ENCODE results near the gene VEPH1.

VEPH1 gene

DNA sequence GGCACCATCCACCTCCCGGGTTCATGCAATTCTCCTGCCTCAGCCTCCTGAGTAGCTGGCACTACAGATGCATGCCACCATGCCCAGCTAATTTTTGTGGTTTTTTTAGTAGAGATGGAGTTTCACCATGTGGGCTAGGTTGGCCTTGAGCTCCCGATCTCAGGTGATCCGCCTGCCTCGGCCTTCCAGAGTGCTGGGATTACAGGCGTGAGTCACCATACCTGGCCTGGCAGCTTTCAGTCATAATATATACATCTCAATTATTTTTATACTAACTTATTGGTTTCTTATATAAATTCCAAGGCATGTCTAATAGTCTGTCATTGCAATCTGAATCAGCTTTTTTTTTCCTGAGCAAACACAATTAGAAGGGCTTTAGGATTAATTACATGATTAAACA, 269.3 kb downstream of the VEPH1 start:
- no peaks in the 10 kb centered on the region for H3K27me3 Mint-ChIP-seq (ENCODE audit: low read depth)
- TF ChIP-seq, protein P1, sequence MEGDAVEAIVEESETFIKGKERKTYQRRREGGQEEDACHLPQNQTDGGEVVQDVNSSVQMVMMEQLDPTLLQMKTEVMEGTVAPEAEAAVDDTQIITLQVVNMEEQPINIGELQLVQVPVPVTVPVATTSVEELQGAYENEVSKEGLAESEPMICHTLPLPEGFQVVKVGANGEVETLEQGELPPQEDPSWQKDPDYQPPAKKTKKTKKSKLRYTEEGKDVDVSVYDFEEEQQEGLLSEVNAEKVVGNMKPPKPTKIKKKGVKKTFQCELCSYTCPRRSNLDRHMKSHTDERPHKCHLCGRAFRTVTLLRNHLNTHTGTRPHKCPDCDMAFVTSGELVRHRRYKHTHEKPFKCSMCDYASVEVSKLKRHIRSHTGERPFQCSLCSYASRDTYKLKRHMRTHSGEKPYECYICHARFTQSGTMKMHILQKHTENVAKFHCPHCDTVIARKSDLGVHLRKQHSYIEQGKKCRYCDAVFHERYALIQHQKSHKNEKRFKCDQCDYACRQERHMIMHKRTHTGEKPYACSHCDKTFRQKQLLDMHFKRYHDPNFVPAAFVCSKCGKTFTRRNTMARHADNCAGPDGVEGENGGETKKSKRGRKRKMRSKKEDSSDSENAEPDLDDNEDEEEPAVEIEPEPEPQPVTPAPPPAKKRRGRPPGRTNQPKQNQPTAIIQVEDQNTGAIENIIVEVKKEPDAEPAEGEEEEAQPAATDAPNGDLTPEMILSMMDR (IDR thresholded peaks at IDR 0.05; ENCODE audit: unreplicated experiment in 3 of 3), result no peak
- H3K4me3 Mint-ChIP-seq, result no peak overlapping the region
- H3K36me3 Mint-ChIP-seq (ENCODE audit: low read depth), result no peaks in the 10 kb centered on the region
- H3K27ac Mint-ChIP-seq, result no peak overlapping the region
- no peaks in the 10 kb centered on the region for H3K9me3 Mint-ChIP-seq
- no peaks in the 10 kb centered on the region for H3K4me1 Mint-ChIP-seq

DNA sequence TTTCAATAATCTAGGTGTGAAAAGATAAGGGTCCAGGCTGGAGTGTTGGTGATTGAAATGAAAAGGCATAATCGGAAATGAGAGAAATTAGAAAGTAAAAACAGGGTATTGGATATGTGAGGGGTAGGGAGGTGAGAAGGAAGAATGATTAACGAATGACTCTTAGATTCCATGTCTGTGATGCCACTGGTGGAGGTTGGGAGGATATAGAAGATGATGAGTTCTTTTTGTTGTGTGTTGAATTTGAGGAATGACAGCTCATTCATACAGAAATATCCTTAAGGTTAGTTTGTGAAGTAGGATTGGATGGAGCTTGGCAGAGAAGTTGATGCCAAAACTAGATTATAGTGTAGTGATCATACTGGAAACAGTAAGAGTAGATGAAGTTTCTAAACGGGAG, 271.1 kb downstream of the VEPH1 start:
- TF ChIP-seq, protein P1 (IDR thresholded peaks at IDR 0.05; ENCODE audit: unreplicated experiment in 3 of 3), result no peak
- no peaks in the 10 kb centered on the region for H3K9me3 Mint-ChIP-seq
- H3K27ac Mint-ChIP-seq, result no peak overlapping the region
- no peaks in the 10 kb centered on the region for H3K36me3 Mint-ChIP-seq (ENCODE audit: low read depth)
- no peak overlapping the region for H3K4me3 Mint-ChIP-seq
- H3K27me3 Mint-ChIP-seq (ENCODE audit: low read depth), result no peaks in the 10 kb centered on the region
- H3K4me1 Mint-ChIP-seq, result no peaks in the 10 kb centered on the region

DNA sequence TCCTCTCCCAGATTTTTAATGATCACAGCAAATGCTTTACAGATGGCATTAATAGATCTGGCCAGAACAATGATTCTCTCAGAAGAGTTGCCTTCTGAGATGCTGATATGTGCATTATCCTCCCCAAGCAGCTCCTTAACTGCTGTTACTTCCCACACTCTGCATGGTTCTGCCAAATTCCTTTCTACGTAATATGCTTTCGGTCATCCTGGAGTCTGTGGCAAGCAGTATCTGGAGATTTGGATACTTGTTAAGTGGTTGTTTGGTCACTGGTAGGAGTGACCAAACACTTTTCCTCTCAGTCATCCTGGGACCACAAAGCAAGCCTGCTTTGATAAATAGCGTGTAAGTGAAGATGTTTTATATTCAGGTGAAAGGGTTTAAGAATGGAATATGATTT, 272.1 kb downstream of the VEPH1 start:
- TF ChIP-seq, protein P1 (IDR thresholded peaks at IDR 0.05; ENCODE audit: unreplicated experiment in 3 of 3), result no peak
- no peaks in the 10 kb centered on the region for H3K27me3 Mint-ChIP-seq (ENCODE audit: low read depth)
- no peak overlapping the region for H3K27ac Mint-ChIP-seq
- no peaks in the 10 kb centered on the region for H3K9me3 Mint-ChIP-seq
- no peak overlapping the region for H3K4me3 Mint-ChIP-seq
- no peaks in the 10 kb centered on the region for H3K4me1 Mint-ChIP-seq
- H3K36me3 Mint-ChIP-seq (ENCODE audit: low read depth), result no peaks in the 10 kb centered on the region

DNA sequence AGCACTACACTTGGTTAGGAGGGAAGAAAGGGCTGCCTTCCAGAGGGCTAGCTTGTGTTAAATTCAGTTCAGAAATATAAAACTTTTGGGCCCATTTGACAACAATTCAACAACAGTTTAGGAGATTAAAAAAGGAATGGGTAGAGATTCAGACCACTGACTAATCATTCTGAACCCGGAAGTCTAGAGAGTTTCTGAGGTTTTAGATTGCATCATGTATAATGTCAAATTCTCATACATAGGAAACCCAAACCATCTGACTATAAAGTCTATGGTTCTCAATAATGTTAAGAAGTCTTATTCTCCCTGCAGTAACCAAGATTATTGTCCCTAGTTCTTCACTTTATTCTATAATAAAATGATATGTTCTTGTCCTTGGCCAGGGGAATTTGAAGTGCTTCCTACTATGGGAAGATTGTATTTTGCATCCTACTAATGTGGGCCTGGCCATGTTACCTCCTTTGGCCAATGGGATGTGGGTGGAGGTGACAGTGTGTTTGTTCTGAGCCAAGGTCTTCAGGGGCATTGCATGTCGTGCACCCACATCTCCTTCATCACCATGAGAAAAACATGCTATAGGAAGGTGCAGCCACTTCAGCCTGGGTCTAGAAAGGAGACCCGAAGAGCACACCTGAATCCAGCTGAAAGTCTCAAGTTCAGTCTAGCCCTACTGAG, 276.9 kb downstream of the VEPH1 start:
- Mint-ChIP-seq H3K27me3 (ENCODE audit: low read depth) (no peaks in the 10 kb centered on the region), H3K9me3 (no peaks in the 10 kb centered on the region), H3K4me1 (no peaks in the 10 kb centered on the region), H3K36me3 (ENCODE audit: low read depth) (no peaks in the 10 kb centered on the region), H3K27ac (no peak overlapping the region), H3K4me3 (no peak overlapping the region)
- TF ChIP-seq, protein P1 (IDR thresholded peaks at IDR 0.05; ENCODE audit: unreplicated experiment in 3 of 3), result no peak

DNA sequence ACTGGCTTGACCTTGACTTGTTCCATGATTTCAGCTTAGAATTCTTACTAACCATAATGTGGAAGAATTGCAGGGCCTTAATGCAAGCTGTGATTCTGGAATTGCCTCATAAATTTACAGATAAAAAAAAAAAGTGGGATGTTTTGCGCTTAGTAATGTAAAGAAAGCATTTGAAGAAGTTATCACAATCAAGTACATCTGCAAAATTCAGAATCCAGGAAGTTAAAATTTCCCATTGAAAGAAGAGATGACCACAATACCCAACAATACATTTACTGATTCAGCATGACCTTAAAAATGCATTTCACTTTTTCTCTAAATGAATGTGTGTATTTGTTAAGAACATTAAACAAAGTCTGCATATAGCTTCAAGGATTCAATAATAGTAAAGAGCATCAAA, 278.2 kb downstream of the VEPH1 start:
- Mint-ChIP-seq H3K27ac (no peak overlapping the region), H3K4me1 (no peaks in the 10 kb centered on the region), H3K9me3 (no peaks in the 10 kb centered on the region), H3K36me3 (ENCODE audit: low read depth) (no peaks in the 10 kb centered on the region), H3K4me3 (no peak overlapping the region), H3K27me3 (ENCODE audit: low read depth) (no peaks in the 10 kb centered on the region)
- TF ChIP-seq, protein P1 (IDR thresholded peaks at IDR 0.05; ENCODE audit: unreplicated experiment in 3 of 3), result no peak

DNA sequence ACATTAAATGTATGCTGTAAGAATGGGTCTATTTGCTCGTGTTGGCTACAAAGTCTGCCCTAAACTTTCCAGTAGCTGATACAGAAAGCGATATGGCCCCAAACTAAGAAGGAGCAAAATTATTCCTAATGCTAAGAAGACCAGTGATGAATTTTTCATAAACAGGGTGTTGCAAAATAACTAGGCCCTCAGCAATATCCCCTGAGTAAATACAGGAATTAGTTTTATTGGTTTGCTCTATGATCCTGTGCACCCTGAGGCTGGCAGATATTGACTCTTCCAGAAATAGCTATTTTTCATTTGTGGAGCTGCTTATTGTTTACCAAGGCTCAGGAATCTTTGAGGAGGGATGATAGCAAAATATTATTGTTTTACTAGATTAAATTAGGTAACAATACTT, 282.3 kb downstream of the VEPH1 start:
- H3K4me3 Mint-ChIP-seq, result no peak overlapping the region
- TF ChIP-seq, protein P1 (IDR thresholded peaks at IDR 0.05; ENCODE audit: unreplicated experiment in 3 of 3), result no peak
- H3K27me3 Mint-ChIP-seq (ENCODE audit: low read depth), result no peaks in the 10 kb centered on the region
- no peaks in the 10 kb centered on the region for H3K36me3 Mint-ChIP-seq (ENCODE audit: low read depth)
- no peaks in the 10 kb centered on the region for H3K9me3 Mint-ChIP-seq
- H3K4me1 Mint-ChIP-seq, result no peaks in the 10 kb centered on the region
- H3K27ac Mint-ChIP-seq, result no peak overlapping the region

All from nephron (organoid).